GM12878 (cell line): Measurements from ENCODE around the gene IL17RC. TPM values are rescaled to one million over a fixed set of nuclear protein-coding genes. Genes with fewer than 3 reads are reported as not detected.
A peak's percentile ranks its signal among the peaks of the same experiment; 100 is the strongest.

Source experiments
- ASH2L ChIP-seq: fragments of 300-600, 200-600 bp; sonication (generic); IDR thresholded peaks from 2 replicates; pipeline ENCODE4 v1.6.1; 2017; ENCODE audit warnings: low read depth, mild to moderate bottlenecking, borderline replicate concordance
- ATF7 ChIP-seq: fragments of 450-650 bp; IDR thresholded peaks from 2 replicates; pipeline ENCODE4 v1.6.1; 2016; ENCODE audit warnings: low read depth, mild to moderate bottlenecking
- CHD1 ChIP-seq: IDR thresholded peaks from 2 replicates; pipeline ENCODE4 v1.6.1; 2012; ENCODE audit warnings: low read depth, low read length, improper control_type of control experiment
- CTCF ChIP-seq, 3 experiments: IDR thresholded peaks in 2 of 3; conservative IDR thresholded peaks in 1 of 3; 2 replicates each; pipeline ENCODE4 v1.5.1; 2011; ENCODE audit warnings: low read depth in 3 of 3, low read length in 3 of 3, mild to moderate bottlenecking in 3 of 3, control low read depth in 2 of 3, moderate library complexity in 2 of 3, inconsistent platforms in 1 of 3, mixed read lengths in 1 of 3; ENCODE audit not compliant: control insufficient read depth in 2 of 3, insufficient read depth in 1 of 3; ENCODE audit errors: extremely low read depth in 1 of 3
- E4F1 ChIP-seq: fragments of 450-650 bp; IDR thresholded peaks from 2 replicates; pipeline ENCODE4 v1.6.1; 2018; ENCODE audit warnings: borderline replicate concordance, mild to moderate bottlenecking; ENCODE audit not compliant: partially characterized antibody
- FOXK2 ChIP-seq: fragments of 450-650 bp; IDR thresholded peaks from 2 replicates; pipeline ENCODE4 v1.6.1; 2017; ENCODE audit warnings: mild to moderate bottlenecking, moderate library complexity
- FOXM1 ChIP-seq: IDR thresholded peaks from 2 replicates; pipeline ENCODE4 v1.6.1; 2012; ENCODE audit warnings: low read depth, mild to moderate bottlenecking, inconsistent platforms, low read length, moderate library complexity
- HDAC2 ChIP-seq: fragments of 200-600 bp; sonication (generic); IDR thresholded peaks from 2 replicates; pipeline ENCODE4 v1.6.1; 2017
- IRF3 ChIP-seq: fragments of 450-650 bp; IDR thresholded peaks from 2 replicates; pipeline ENCODE4 v1.6.1; 2014; ENCODE audit warnings: mild to moderate bottlenecking
- MTA2 ChIP-seq: fragments of 450-650 bp; IDR thresholded peaks from 2 replicates; pipeline ENCODE4 v1.6.1; 2016; ENCODE audit warnings: low read depth, mild to moderate bottlenecking, moderate library complexity
- NFIC ChIP-seq: IDR thresholded peaks from 2 replicates; pipeline ENCODE4 v1.6.1; 2012; ENCODE audit warnings: low read depth, mild to moderate bottlenecking, inconsistent platforms, low read length, moderate library complexity
- PML ChIP-seq: IDR thresholded peaks from 2 replicates; pipeline ENCODE4 v1.6.1; 2012; ENCODE audit warnings: low read length, inconsistent platforms
- POLR2A ChIP-seq: IDR thresholded peaks from 2 replicates; pipeline ENCODE4 v1.6.1; 2011; ENCODE audit warnings: low read depth, mild to moderate bottlenecking, low read length
- RB1 ChIP-seq: fragments of 450-650 bp; formaldehyde crosslinking; IDR thresholded peaks from 2 replicates; pipeline ENCODE4 v1.6.1; 2017; ENCODE audit warnings: mild to moderate bottlenecking, borderline replicate concordance
- RELA ChIP-seq: fragments of 450-650 bp; IDR thresholded peaks from 2 replicates; pipeline ENCODE4 v1.8.0; 2014; ENCODE audit warnings: borderline replicate concordance; ENCODE audit not compliant: partially characterized antibody
- SPI1 ChIP-seq: IDR thresholded peaks from 2 replicates; pipeline ENCODE4 v1.6.1; 2011; ENCODE audit warnings: low read depth, mild to moderate bottlenecking, low read length, moderate library complexity, borderline replicate concordance; ENCODE audit not compliant: insufficient read depth
- TARDBP ChIP-seq: IDR thresholded peaks from 2 replicates; pipeline ENCODE4 v1.6.1; 2016; ENCODE audit warnings: borderline replicate concordance
- TCF12 ChIP-seq: IDR thresholded peaks from 2 replicates; pipeline ENCODE4 v1.6.1; 2011; ENCODE audit warnings: low read depth, mild to moderate bottlenecking, low read length
- WRNIP1 ChIP-seq: IDR thresholded peaks from 2 replicates; pipeline ENCODE4 v1.6.1; 2011; ENCODE audit warnings: low read depth, low read length, improper control_type of control experiment, borderline replicate concordance
- ZNF207 ChIP-seq: fragments of 450-650 bp; IDR thresholded peaks from 2 replicates; pipeline ENCODE4 v1.6.1; 2014; ENCODE audit warnings: antibody characterized with exemption, mild to moderate bottlenecking, borderline replicate concordance
- polyA plus RNA-seq, 11 experiments: library from polyadenylated mRNA; depleted of rRNA in 4 of 11; unstranded in 6 of 11; stranded (reverse) in 5 of 11; fragments of >200 nt; fragmentation: Nextera tagmentation in 4 of 11; fragmentation: Illumina TruSeq in 1 of 11; extraction: Ambion mirVana in 4 of 11; extraction: Trizol in 1 of 11; gene quantifications; 1 replicate in 1 of 11; 2 replicates in 10 of 11; pipeline versions ENCODE4 v1.2.1 to v1.2.3, GENCODE V29; 2011 to 2016; ENCODE audit warnings: inconsistent platforms in 2 of 11, missing spikeins in 2 of 11, low read depth in 1 of 11
- total RNA-seq, 4 experiments: library from RNA; depleted of rRNA in 3 of 4; stranded (reverse); fragments of >200 nt in 3 of 4; fragmentation: Illumina TruSeq in 1 of 4; extraction: Trizol in 1 of 4; gene quantifications; 2 replicates each; pipeline versions ENCODE4 v1.2.1 to v1.2.3, GENCODE V29; 2013 to 2021
- TF ChIP-seq, protein P1 (sequence below): IDR thresholded peaks from 2 replicates; pipeline ENCODE4 v1.6.1; 2011; ENCODE audit warnings: borderline replicate concordance, low read depth, mild to moderate bottlenecking, moderate library complexity, low read length; ENCODE audit not compliant: insufficient read depth, poor library complexity, severe bottlenecking
- TF ChIP-seq, protein P2 (sequence below): fragments of 450-650 bp; IDR thresholded peaks from 2 replicates; pipeline ENCODE4 v1.6.1; 2016; ENCODE audit warnings: mild to moderate bottlenecking

Gene IL17RC
- total and polyA plus RNA-seq, 10 of the 15 experiments (the other 5 are each of a cell fraction or from before 2014, with no cell fraction given) = 0.07 to 4.4 (median 0.34) TPM; not detected in 3

DNA sequence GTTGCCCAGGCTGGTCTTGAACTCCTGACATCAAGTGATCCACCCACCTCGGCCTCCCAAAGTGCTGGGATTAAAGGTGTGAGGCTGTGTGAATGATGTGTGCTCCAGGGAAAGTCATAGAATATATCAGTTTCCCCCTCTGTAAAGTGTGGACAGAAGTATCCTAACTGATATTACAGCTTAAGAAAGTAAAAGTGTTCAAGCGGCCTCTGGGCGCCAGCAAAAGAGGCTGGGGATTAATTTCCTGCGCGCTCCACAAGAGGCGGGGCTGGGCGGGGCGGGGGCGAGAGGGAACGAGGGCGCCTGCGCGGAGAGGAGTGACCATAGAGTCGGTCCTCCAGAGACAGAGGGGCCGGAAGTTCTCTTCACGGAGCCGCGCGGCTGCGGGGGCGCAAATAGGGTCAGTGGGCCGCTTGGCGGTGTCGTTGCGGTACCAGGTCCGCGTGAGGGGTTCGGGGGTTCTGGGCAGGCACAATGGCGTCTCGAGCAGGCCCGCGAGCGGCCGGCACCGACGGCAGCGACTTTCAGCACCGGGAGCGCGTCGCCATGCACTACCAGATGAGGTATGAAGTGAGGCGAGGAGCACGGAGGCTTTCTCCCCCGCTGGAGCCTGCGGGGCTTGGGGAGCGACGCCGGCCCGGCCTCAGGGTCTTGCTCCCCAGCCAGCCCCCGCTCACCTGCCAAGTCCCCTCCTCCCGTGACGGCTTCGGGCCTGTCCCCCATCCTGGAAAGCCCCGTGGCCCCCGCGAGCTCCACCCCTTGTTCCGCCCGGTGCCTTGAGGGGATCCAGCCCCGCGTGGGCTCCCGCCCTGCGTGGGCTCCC lies 26.4 kb upstream of the IL17RC start, which contains the start of gene JAGN1 (continued):
- no peak for TF ChIP-seq IRF3
- TF ChIP-seq TCF12 = peak; percentile 57; the same call in 1 of the 2 replicates
- TF ChIP-seq MTA2 = peak; percentile 77; the same call in 1 of the 2 replicates
- TF ChIP-seq HDAC2 = no peak
- peak in 2 of 3 experiments; percentile 4 to 28; a peak in 1 of 6 replicates for TF ChIP-seq CTCF (IDR thresholded peaks at IDR 0.05 in 2 of 3, conservative IDR thresholded peaks at IDR 0.05 in 1 of 3; ENCODE audit: control insufficient read depth in 2 of 3, extremely low read depth in 1 of 3, insufficient read depth in 1 of 3, low read depth in 3 of 3, low read length in 3 of 3)
- no peak; the same call in 1 of the 2 replicates for TF ChIP-seq ATF7
- peak; percentile 30; the same call in 1 of the 2 replicates for TF ChIP-seq RB1
- peak; percentile 71 for TF ChIP-seq RELA
- TF ChIP-seq FOXM1 = no peak
- TF ChIP-seq, protein P1, sequence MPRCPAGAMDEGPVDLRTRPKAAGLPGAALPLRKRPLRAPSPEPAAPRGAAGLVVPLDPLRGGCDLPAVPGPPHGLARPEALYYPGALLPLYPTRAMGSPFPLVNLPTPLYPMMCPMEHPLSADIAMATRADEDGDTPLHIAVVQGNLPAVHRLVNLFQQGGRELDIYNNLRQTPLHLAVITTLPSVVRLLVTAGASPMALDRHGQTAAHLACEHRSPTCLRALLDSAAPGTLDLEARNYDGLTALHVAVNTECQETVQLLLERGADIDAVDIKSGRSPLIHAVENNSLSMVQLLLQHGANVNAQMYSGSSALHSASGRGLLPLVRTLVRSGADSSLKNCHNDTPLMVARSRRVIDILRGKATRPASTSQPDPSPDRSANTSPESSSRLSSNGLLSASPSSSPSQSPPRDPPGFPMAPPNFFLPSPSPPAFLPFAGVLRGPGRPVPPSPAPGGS = no peak
- TF ChIP-seq ZNF207 = no peak; the same call in none of the 2 replicates
- peak; percentile 97 for TF ChIP-seq PML
- TF ChIP-seq, protein P2, sequence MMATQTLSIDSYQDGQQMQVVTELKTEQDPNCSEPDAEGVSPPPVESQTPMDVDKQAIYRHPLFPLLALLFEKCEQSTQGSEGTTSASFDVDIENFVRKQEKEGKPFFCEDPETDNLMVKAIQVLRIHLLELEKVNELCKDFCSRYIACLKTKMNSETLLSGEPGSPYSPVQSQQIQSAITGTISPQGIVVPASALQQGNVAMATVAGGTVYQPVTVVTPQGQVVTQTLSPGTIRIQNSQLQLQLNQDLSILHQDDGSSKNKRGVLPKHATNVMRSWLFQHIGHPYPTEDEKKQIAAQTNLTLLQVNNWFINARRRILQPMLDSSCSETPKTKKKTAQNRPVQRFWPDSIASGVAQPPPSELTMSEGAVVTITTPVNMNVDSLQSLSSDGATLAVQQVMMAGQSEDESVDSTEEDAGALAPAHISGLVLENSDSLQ = 0 out of 2 replicates have a peak, but pooled peaks have one; percentile 40
- TF ChIP-seq FOXK2 = no peak
- TF ChIP-seq POLR2A = peak; percentile 95
- peak; percentile 61 for TF ChIP-seq E4F1
- TF ChIP-seq CHD1 = peak; percentile 80; the same call in 1 of the 2 replicates
- no peak for TF ChIP-seq SPI1
- TF ChIP-seq ASH2L = no peak
- TF ChIP-seq WRNIP1 = no peak
- TF ChIP-seq NFIC = no peak
- 0 out of 2 replicates have a peak, but pooled peaks have one; percentile 32 for TF ChIP-seq TARDBP
